ENCODE measurements around the gene PC. TPM values are rescaled to one million over a fixed set of nuclear protein-coding genes. Genes with fewer than 3 reads are reported as not detected.

PC gene
- total RNA-seq, 2 donors from 2014 or later: 21.2 to 39.1 TPM

DNA sequence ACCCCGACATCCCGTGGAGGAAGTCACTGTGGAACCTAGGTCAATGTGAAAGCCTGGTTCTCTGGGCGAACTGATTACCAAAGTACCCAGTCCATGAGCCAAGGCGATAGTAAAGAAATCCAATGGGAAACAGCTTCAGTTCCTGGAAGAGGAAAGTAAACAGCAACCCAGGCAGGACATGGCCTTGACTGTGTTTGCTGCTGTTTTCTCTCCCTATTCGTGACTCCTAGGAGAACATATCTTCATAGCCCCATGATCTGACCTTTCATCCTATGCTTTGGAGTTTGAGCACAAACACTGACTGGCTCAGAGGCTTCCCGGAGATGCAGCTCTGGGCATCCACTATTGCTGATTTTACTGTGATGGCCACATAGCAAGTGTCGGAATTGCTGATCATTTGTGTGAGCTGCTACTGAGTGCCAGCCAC, 56.2 kb downstream of the PC start:
- ATAC-seq: no peak
- intact Hi-C loops (cut with DNase I): no loop called here

GRCh38 chr11:66894141-66894540, 64.0 kb downstream of the PC start:
- intact Hi-C loops (cut with DNase I): no loop called here
- no peak for ATAC-seq
- DNase-seq: no peak

More for the DNA sequence above, 56.2 kb downstream of the PC start:
- DNase-seq: no peak

GRCh38 chr11:66892911-66893310, 65.3 kb downstream of the PC start:
- no peak for ATAC-seq
- intact Hi-C loops (cut with DNase I): no loop called here
- no peak for DNase-seq

GRCh38 chr11:66891851-66892660, 66.1 kb downstream of the PC start:
- ATAC-seq: peak in 1 of 2 donors; percentile 92
- DNase-seq: peak; percentile 53
- intact Hi-C loops (cut with DNase I): no loop called here

- DNase-seq (no peak), ATAC-seq (no peak)
- intact Hi-C loops (cut with DNase I): no loop called here
Observed at GRCh38 chr11:66889960-66890359, 68.2 kb downstream of the PC start.

DNA sequence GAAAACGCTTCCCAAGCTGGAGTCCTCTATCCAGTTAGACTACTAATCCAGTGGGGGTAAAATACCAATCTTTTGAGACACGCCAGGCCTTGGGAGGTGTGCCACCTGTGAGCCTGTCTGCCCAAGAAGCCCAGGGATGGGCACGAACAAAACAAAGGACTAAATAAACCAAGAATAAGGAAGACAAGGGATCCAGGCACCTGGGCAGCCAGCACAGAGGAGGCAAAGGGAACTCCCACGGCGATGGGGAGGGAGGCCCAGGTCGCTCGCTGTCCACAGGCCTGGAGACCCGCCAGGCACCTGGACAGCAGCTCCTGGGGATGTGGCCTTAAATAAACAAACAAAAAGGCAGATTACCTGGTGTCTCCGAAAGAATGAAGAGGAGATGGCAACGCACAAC, 69.9 kb downstream of the PC start:
- intact Hi-C loops (cut with DNase I): no loop called here
- ATAC-seq (no peak), DNase-seq (no peak)

DNA sequence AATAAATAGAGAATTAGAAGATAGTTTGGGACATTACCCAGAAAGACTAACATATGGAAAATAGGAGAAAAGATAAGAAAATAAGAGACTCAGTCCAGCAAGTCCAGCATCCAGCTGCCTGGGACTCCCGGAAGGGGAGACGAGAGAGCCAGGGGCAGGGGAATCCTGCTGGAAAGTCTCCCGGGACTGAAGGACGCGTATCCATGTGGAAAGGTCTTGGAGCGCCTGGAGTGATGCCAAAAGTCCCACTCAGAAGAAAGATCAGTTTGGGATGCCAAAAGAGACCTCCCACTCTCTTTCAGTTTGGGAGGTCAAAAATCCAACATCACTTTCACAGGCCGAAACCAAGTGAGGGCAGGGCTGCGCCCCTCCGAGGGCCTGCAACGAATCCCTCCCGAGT, 70.7 kb downstream of the PC start:
- intact Hi-C loops (cut with DNase I): no loop called here
- ATAC-seq: no peak
- no peak for DNase-seq

DNA sequence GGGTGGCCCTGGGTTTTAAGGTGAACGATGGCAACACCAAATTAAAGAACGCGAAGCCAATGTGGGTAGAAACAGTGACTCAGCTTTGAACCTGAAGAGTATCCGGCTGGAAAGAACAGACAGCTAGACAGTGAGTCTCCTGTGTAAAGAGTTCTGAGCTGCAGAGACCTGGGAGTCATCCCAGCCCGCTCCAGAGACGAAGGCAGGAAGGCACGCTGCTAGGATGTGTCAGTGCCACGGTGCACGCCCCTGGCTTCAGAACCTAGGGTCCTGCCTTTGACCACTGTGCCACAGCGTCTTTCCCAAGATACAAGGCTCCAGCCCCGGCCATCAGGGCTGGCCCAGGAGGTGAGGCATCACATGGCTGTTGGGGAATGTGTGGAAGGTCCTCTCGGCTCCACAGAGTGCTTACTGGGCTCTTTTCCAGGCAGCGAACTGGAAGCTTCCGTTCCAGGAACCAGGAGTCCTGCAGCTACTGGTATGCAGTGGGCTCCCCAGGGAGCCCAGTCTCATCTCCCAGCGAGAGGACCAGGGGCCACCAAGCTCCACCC, 71.4 kb downstream of the PC start:
- DNase-seq (no peak), ATAC-seq (peak; percentile 30 to 76)
- intact Hi-C loops (cut with DNase I): no loop called here

DNA sequence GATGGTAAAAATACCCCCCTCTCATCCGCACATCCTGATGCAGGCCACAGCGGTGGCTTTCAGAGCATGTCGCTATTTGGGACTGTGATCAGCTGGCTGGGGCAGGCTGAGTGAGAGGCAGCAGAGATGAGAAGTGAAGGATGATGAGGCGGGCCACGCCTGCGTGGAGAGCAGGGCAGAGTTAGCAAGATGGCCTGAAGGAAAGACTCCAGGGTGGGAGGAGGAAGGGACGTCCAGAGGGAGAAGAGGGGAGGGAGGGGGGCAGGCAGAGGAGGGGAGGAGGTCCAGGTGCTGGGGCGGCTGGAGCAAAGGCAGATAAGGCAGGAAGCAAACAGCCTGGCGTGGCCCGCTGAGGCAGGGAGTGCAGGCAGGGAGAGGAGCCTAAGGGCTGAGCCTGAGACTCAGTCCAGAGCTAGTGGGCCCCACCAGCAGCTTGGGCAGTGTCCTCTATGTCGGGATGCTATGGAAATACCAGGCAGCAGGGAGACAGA, 72.2 kb downstream of the PC start:
- intact Hi-C loops (cut with DNase I): no loop called here
- no peak for ATAC-seq
- no peak for DNase-seq

DNA sequence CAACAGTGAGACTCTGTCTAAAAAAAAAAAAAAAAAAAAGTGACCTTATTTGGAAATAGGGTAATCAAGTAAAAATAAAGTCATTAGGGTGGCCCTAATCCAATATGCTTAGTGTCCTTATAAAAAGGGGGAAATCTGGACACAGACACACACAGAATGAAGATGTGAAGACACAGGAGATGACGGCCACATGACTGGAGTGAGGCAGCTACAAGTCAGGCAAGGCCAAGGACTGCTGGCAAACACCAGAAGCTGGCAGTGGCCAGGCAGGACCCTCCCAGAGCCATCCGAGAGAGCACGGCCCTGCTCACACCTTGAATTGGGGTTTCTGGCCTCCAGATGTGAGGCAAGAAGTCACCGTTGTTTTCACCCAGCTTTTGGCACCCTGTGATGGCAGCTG, 72.7 kb downstream of the PC start:
- ATAC-seq: no peak
- DNase-seq: no peak
- intact Hi-C loops (cut with DNase I): no loop called here

GRCh38 chr11:66884443-66884842, 73.7 kb downstream of the PC start:
- ATAC-seq: no peak
- intact Hi-C loops (cut with DNase I): no loop called here
- DNase-seq: no peak

DNA sequence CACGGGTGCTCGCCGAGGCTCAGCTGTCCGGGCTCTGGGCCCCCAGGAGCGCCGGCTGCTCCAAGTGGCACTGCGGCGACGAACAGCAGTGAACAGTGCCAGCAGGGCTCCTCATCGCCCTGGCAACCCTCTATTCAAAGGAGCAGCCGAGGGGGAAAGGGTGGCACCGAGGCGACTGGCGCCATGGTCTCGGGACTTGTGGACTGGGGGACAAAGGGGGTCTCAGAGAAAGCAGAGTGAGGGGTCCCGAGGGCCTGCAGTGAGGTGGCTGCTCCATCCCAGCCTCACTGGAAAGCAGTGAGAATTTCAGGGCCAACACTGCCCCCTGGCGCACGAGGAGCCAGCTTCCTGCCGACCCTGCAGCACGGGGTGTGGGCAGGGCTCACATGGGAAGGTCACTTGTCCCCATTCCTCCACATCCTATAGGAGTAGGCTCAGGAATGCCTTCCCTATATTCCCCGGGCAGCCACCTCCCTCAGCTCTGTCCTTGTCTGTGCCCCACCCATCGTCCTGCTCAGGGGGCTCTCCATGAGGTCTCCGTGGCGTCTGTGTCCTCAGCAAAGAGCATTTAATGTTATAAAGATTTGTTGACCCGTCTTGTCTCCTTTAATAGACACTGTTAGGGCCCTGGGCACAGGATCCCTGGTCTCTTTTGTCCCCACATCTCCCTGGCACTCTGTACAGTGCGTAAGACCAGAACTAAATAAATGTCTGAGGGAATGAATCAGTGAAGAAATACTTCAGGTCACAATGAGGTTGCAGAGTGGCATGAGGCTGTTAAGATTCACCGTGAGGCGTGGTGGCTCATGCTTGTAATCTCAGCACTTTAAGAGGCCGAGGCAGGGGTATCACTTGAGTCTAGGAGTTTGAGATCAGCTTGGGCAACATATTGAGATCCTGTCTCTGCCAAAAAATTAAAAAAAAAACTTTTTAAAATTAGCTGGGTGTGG, 74.9 kb downstream of the PC start:
- DNase-seq: peak; percentile 69
- intact Hi-C loops (cut with DNase I): no loop called here
- ATAC-seq: peak in 1 of 2 donors; percentile 58

GRCh38 chr11:66882561-66883015, 75.6 kb downstream of the PC start:
- intact Hi-C loops (cut with DNase I): no loop called here
- ATAC-seq: no peak
- DNase-seq: no peak

GRCh38 chr11:66881927-66882452, 76.2 kb downstream of the PC start:
- ATAC-seq: no peak
- intact Hi-C loops (cut with DNase I): no loop called here
- DNase-seq: no peak

DNA sequence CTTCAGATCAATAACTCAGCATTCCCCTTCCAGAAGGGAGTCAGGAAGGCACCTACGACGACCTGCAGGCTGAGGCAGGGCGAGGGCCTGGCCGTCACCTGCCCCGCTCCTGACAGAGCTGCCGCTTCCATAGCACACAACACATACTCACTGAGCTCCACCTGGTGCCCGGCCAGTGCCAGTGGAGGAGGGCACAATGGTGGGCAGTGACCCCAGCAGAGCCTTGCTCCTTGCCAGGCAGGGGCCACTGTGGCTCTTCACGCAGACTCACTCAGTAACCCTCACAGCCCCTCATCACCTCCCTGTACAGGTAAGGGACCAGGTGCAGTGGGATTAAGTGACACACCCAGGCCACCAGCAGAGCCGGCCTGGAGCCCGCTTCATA, 76.7 kb downstream of the PC start:
- no peak for ATAC-seq
- DNase-seq: no peak
- intact Hi-C loops (cut with DNase I): no loop called here

- DNase-seq: no peak
- ATAC-seq: peak; percentile 17 to 27
- intact Hi-C loops (cut with DNase I): no loop called here
Observed at GRCh38 chr11:66880496-66881450, 77.4 kb downstream of the PC start.

- DNase-seq (no peak), ATAC-seq (no peak)
Observed at GRCh38 chr11:66879999-66880398, 78.2 kb downstream of the PC start.

DNA sequence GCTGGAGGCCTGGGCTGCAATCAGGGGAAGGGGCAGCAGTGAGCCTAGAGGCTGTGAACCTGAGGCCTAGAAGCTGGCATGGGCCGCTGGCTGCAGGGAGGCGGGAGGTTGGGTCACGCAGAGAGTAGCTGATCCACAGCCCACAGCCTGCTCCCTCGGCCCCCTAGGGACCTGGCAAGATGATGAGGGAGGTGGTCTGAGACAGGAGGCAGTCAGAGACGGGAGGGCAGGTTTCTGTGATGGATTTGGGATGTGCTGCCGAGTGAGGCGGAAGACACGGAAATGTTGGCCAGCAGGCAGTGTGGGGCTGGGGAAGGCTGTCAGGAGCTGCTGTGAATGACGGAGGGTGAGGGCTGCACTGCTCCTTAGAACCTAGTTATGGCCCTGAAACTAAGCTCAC, 78.6 kb downstream of the PC start:
- DNase-seq: no peak
- intact Hi-C loops (cut with DNase I): no loop called here
- ATAC-seq: peak in 1 of 2 donors; percentile 58

More at GRCh38 chr11:66879999-66880398, 78.2 kb downstream of the PC start:
- intact Hi-C loops (cut with DNase I): no loop called here
